GM21526 (cell line): ENCODE results near the gene IRAK1BP1.
"Not testable (repeated sequence)": the region's sequence is repeated elsewhere in the genome, so short reads cannot be mapped to it uniquely, and the experiment has no call there.

ENCODE experiments used
- ATAC-seq: cut with Tn5 transposase; IDR thresholded peaks from one replicate; pipeline ENCODE4 v1.9.1; 2021; ENCODE audit warnings: moderate library complexity; ENCODE audit not compliant: unreplicated experiment, low FRiP score

The IRAK1BP1 gene, protein sequence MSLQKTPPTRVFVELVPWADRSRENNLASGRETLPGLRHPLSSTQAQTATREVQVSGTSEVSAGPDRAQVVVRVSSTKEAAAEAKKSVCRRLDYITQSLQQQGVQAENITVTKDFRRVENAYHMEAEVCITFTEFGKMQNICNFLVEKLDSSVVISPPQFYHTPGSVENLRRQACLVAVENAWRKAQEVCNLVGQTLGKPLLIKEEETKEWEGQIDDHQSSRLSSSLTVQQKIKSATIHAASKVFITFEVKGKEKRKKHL

DNA sequence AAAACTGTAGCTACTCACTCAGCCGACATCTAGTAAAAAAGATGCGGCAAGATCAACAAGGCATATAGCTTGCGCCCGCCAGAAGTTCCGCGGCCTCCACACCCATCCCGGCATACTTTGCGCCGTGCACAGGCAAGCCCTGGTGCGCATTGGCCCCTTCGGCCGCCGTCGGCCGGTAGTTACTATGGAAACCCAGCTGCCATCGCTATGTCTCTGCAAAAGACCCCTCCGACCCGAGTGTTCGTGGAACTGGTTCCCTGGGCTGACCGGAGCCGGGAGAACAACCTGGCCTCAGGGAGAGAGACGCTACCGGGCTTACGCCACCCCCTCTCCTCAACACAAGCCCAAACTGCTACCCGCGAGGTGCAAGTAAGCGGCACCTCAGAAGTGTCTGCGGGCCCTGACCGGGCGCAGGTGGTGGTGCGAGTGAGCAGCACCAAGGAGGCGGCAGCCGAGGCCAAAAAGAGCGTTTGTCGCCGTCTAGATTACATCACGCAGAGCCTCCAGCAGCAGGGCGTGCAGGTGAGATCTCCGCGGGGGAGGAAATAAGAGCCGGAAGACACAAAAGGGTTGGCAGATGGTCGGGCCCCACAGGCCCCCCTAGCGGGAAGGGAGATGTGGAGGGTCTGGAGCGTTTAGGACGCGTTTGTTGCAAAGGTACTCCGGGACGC is at the start of gene IRAK1BP1:
Gene IRAK1BP1, plus strand, starts transcription at position 182 of the 671 bp plus-strand sequence. Its CDS starts 26 bp downstream, at position 208.
- ATAC-seq = peak; percentile 97

DNA sequence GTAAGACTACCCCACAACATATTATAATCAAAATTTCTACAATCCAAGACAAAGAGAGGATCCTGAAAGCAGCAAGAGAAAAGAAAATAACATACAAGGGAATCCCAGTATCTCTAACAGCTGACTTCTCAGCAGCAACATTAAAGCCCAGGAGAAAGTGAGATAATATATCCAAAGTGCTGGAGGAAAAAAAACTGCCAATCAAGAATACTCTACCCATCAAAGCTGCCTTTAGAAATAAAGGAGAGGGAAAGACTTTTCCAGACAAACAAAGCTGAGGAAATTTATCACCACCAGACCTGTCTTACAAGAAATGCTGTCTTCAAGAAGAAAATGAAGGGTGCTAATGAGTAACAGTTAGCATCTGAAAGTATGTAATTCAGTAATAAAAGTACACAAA is 43.3 kb upstream of the IRAK1BP1 start:
- ATAC-seq = no peak

DNA sequence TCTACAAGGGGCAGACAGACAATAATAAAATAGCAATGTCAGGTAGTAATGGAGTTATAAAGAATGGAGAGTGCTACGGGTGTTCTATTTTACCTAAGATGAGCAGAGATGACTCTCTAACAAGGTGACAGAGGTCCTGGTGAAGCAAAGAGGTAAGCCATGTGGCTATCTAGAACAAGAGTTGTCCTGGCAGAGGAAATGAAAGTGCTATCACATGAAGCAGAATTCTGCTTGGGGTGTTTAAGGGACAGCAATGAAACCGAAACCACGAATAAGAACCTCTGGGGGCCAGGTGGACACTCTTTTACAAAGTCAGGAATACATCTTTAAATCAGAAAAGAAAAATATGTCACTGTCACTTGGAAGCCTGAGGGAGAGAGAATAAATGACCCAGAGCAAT is 37.9 kb upstream of the IRAK1BP1 start:
- ATAC-seq = no peak

DNA sequence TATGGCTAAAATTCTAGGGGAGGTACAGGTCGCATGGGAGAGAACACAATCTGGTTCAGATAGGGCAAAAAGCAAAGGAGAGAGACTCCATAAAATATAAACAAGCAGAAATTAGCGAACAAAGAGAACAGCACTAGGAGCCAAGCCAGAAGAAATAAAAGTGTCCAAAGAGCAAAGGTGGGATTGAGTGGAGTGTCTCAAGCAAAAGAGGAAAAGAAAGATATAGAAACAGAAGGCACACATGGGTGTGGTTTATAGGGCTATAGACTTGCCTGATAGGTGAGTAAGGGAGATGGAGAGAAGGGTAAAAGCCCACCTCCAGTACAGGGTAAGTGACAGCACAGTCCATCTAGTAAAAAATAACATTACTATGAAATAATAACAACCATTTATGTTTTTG is 36.5 kb upstream of the IRAK1BP1 start:
- ATAC-seq = no peak

DNA sequence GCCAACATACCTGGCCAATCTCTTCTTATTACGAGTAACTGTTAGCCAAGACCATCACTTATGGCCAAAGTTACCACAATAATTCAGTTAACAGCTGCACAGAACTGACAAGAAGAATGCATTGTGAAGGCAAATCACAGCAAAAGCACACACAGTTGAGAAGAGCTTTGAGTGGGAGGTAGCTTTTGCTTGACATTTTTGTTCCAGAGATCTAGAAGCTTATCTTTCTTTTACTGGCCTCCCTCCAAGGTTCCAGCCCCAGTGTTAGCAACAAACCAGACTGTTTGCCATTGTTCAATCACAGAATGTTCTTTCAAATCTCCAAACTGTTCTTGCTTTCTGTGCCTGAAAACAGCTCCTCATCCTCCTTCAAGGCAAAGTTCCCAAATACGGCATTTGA is 35.9 kb upstream of the IRAK1BP1 start:
- ATAC-seq = no peak

DNA sequence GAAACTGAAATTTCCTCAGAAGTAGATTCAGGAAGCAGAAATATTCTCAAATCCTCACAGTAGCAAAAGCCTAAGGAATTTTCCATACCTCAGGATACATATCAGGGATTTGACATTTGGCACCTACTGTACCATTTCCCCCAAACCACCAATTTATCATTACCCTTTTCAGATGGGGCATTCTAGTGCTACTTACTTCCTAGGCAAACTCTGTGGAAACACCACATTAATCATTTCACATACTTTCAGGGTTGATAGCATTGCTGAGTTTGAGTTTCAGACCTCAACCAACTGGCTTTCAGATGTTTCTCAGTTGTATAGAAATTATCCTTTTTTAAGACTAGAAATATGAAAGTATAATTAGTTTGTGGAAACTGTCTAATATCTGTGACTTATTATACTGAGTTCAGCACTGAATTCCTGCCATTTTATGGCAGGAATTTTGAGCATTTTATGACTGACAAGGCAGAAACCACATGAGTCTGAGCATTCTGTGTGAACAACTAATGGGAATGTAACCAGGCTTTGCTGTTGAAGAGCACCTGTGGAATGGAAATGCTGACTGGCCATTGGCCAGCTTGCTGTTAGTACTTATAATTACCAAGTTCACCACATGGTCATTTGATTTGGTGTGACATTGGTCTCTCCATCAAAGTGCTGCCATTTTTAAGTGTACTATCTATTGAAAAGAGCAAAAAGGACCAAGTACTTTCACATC is 35.1 kb upstream of the IRAK1BP1 start:
- peak; percentile 64 for ATAC-seq

DNA sequence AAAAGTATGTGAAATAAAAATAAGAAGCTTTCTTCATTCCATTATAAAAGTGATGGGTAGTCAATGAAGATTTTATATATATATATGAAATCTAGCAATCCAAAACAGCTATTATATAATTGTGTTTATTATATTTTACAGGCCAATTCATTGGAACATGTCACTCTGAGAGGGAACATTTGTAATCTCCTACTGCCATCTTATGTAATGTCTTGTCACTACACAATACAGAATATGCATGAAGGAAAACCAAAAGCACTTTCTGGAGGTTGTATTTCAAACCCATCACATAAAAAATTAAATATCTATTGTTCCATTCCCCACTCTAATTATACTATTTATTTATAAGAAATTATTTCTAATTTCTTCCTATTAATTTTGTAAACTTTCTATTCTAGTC is 31.5 kb upstream of the IRAK1BP1 start:
- no peak for ATAC-seq

DNA sequence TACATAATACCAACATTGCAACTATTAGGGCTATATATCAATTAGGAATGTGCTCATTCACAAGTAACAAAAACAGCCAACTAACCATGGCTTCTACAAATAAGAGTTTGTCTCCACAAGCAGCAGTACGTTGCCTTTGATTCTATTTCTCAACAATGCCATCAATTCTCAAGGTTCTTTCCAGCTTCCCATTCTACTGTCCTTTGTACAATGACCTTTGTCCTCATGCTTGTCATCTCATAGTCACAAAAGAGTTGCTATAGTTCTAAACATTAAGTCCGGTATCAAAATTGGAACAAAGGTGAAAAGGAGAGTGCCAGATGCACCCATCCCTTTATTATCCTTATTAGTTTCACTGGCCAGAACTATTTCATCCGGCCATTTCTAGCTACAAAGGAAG is 30.8 kb upstream of the IRAK1BP1 start:
- ATAC-seq = no peak

DNA sequence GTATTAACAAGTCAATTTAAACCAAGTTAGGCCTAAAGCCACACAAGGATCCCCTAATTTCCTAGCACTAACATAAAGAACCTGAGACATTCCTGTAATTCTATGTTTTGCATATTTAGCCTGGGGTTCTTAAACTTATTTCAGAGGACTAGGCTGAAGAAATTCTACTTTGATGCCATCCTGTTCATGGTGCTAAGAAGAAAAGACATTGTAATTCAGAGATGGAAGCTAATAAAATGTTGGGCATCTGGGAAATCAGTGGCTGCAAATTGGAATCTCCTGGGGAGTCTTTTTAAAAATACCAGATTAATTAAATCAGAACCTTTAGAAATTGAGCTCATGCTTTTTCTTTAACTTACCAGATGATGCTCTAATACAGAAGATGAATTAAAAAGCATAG is 26.2 kb upstream of the IRAK1BP1 start:
- no peak for ATAC-seq

DNA sequence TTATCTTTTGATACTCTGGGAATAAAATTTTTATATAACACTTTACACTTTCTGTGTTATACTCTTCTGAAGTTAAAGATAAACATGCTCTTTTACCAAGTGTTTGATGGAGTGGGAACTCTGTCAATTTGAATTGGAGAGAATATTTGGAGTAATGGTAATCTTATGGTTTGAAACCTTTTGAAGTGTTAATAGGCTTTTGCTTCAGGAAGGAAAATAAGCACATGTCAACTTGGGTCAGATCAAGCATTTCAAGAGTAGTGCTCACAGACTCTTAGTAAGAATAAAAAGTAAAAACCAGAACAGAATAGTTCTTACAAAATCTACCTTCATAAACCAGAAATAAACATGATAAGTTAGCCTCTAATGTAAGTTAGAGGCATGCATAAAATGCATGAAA is 24.4 kb upstream of the IRAK1BP1 start:
- no peak for ATAC-seq

DNA sequence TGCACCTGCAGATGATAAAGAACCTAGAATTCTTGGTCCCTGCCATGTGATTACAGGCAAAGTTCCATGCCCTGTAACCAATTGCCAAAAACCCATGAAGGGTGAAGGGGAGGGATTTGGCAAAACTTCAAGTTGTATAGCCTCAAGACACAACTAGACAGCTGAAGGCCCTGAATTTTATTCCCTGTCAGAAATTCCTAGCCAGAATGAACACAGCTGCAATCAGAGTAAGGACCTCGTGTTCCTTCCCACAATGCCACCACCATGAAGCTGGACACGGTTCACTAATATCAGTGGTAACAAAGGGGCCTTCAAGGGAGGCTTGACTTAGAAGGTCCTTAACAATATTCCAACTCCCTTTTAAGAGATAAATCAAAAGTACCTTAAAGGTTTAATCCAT is 22.5 kb upstream of the IRAK1BP1 start:
- no peak for ATAC-seq

DNA sequence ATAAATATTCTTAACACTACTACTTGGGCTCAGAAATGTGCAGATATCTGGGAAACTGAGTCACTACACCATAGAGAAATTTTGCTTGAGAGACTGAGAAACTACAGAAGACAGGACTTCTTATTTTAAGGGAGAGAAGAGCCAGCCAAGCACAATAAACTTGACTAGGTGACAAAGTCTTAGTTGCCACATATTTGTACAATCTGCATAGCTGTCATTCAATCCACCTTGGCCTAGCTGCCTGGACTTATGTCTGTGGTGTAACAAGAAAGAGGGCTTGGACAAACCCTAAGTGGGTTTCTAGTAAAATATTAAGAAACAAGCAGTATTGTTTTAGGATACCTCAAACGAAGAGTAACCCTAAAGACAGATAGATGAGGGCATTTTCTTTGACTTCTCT is 21.8 kb upstream of the IRAK1BP1 start:
- no peak for ATAC-seq

DNA sequence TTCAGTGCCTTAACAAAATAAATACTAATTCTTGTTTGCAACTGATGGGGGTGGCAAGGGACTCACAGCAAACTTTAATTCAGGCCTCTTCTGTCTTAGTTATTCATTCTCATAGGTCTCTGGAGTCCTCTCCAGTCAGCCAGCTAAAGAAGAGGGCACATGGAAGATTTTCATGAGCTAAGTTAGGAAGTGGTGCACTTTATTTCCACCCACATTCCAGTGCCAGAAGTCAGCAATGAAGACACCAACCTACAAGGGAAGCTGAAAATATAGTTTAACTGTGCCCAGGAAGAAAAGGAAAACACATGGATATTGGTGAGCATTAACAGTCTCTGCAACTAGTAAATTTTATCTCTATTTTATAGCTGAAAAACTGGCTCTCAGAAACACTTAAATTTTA is 16.7 kb upstream of the IRAK1BP1 start:
- no peak for ATAC-seq

DNA sequence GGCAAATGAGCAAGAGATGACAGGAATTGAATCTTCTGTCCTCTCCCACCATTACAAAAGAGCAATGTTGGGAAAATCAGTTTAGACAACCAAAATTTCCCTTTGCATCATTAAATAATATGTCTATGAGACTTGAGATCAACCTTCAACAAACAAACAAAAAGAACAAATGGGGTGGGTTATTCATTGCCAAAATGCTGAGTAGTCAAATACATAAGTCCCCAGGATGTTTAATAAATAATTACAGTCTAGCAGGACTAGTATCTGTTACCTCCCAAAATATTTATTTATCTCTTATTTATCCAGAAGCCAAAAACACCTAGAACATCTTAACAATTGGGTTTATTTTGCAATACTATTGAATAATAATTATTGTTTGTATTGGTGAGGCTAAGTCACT is 16.2 kb upstream of the IRAK1BP1 start:
- no peak for ATAC-seq

DNA sequence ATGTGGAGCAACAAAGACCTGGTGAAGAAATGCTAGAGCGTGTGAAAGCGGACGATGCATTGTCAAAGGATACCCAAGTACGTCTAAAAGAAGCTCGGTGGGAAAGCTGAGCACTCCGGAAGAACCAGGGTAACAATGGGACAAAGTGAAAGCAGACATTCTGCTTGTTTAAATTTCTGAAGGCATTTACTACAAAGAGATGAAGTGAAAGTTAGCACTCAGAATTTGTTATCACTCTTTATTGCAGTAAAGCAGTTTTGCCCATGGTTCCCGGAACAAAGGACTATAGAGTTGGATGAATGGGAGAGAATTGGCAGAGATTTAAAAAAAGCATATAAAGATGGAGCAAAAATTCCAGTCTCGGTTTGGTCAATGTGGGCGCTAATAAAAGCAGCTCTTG is 12.8 kb upstream of the IRAK1BP1 start:
- no peak for ATAC-seq

DNA sequence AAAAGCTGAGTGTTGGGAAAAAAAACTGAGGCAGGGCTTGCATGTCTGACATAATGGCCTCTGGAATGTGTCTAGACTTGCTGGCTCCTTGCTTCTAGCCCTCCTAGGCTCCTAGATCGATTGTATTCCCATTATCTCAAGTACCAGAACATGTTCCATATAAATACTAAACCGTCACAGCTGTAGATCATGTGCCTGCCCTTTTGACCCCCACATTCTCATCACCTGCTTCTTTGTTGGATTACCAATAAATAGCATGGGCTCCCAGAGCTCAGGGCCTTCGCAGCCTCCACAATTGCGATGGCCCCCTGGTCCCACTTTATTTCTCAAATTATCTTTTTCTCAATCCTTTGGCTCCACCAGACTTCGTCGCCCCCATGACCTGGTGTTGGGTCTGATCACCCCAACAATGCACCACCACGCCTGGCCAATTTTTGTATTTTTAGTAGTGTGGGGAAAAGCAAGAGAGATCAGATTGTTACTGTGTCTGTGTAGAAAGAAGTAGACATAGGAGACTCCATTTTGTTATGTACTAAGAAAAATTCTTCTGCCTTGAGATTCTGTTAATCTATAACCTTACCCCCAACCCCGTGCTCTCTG is 8.9 kb upstream of the IRAK1BP1 start:
- not testable (repeated sequence) for ATAC-seq

DNA sequence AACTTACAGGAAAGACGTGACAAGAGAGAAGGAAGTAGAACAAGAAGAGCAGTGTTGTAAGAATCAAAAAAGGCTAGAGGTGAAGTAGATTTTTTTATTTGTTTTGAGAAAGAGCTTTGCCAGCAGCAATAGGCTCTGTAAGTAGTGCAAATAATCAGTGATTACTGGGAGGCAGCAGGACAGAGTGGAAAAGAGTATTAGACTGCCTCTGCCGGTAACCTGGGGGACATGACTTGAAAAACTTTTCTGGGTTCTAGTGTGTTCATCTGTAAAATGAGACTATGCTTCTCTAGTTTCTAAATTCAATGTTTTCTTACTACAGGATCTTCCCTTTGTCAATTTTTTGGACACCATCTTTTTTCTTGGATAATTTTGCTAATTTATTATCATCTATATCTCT is 5.8 kb upstream of the IRAK1BP1 start:
- ATAC-seq = no peak

DNA sequence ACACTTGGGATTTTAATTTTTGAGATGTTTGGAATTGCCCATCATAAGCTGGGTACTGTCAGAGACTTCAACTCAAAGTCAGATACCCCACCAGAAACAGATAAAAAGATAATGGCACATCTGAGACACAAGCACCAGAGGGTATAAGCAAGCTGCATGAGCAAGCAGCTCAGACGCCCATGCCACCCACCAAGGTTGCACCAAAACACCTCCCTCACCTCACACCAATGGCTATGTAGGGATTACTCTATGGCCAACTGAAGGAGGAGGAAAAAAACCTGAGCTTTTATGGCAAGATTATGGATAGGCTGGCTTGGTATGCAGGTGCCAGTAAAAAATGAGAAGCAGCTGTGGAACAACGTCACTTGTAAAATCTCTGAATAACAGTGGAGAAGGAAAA is 3.8 kb upstream of the IRAK1BP1 start:
- ATAC-seq = no peak

DNA sequence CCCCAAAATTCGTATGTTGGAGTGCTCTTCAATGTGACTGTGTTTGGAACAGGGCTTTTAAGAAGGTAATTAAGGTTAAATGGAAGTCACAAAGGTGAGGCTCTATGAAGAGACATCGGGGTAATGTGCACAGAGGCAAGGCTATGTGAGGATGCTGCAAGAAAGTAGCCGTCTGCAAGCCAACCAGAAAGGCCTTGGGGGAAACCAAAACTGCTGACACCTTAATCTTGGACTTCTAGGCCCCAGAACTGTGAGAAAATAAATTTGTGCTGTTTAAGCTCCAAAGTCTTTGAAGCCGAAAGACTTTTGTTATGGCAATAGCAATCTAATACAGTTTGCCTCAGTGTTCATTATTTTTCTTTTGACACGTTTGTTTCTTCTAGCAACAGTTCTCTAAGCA is 2.4 kb upstream of the IRAK1BP1 start:
- ATAC-seq = no peak

DNA sequence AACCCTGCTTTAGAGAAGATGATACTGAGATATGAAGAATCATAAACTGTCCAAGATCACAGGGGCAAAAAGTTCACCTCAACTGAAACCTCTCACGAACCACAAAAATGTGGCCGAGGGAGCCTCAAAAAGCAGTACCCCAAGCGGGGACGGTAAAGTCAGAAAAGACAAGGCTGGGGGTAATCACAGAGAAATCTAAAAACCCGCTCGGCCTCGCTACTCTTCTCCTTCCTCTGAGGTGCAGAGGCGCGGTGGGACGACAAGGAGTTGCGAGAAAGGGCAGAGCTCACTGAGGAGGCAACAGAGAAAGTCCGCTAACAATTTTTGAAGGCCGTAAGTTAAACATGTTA is 356 bp upstream of the IRAK1BP1 start:
- peak; percentile 26 for ATAC-seq

DNA sequence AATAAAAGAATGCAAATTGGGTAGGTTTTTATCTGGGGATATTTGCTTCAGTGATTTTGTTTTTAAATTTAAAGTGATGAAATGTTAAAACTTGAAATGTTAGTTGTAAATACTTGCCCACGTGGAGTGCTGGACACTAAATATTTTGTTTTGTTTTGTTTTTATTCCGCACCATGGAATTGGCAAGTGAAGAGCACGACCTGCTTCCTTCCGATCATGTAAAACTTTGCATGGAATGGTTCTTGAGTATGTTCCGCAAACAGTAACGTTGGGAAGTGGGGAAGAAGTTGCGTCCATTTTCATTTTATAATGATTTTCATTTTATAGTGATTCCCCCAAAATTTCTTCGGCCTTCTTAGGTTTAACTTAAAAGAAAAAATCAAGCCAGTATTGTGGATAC is 765 bp downstream of the IRAK1BP1 start:
- no peak for ATAC-seq

DNA sequence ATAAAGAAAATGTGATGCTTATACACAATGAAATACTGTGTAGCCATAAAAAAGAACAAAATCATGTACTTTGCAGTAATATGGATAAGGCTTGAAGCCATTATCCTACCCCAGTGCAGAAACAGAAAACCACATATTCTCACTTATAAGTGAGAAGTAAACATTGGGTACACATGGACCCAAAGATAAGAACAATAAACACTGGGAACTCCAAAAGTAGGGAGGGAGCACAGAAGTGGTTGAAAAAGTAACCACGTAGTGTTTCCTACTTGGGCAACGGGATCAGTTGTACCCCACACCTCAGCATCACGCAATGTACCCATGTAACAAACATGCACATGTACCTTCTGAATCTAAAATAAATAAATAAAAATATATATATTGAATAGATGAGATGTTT is 8.2 kb downstream of the IRAK1BP1 start:
- ATAC-seq = no peak
